Activated CD8-positive, alpha-beta memory T cell treated with anti-CD3 and anti-CD28 coated beads for 1 hour (primary cell): ENCODE results near the gene GRB10.

Experiments used
- DNase-seq, 2 donors: peaks; one replicate each; pipeline ENCODE4 v3.0.0-alpha.2; 2020; ENCODE audit warnings: low read depth in 1 of 2; ENCODE audit errors: extremely low read depth in 1 of 2

Gene GRB10

DNA sequence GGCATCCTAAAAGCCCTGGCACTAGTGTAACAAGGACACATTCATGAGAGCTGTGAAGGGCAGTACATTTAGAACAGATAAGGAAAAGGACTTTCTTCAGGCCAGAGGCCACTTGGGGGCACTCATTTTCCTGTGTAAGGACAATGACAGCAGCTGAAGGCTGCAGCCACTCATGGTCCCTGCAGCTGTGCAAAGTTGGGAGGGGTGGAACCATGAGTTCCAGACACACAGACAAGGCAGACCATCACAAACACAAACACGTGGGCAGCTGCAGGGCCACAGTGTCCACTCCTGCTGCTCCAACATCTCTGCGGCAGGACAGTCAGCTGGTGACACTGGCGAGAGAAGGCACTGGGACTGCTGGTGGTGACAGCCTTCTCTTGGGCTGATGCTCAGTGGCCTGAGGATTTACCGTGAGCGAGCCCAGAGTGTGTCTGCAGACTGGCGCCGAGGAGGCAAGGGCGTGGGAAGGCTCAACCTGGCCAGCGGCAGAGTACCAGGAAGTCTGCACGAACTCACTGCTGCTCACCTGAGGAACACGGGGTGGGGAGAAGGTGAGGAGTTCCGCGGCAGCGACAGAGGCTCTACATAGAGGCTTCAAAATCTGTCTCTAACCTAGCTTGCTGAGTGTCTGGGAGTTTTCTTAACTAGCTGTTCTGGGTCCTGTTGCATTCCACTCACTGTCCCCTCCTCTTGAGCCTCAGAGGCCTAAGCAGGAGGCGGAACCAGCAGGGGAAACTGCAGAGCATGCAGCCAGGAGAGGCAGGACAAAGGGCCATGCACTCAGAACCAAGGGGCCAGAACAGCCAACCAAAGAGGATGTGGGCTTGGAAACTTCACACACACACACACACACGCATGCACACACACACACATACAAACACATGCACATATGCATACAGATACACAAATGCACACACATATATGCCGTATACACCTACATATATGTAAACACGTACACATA lies 141.0 kb downstream of the GRB10 start:
- DNase-seq = no peak

DNA sequence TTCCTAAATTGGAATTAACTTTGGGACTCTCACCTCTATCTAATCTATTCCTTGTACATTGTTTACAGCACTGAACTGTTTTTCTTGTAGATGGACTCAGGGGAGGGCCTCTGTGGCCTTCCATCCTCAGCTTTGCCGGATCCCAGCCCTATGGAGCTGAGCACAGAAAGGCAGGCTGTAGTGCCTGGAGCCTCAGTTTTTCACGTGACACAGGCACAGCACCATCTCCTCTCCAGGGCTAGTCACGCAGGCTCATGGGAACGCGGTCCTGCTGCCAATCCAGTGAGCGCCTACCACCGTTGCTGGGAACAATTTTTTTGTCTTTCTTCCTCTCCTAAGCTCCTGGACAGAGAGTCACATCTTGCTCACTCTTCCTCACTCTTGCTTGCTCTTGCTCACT lies 141.9 kb downstream of the GRB10 start:
- DNase-seq = no peak

DNA sequence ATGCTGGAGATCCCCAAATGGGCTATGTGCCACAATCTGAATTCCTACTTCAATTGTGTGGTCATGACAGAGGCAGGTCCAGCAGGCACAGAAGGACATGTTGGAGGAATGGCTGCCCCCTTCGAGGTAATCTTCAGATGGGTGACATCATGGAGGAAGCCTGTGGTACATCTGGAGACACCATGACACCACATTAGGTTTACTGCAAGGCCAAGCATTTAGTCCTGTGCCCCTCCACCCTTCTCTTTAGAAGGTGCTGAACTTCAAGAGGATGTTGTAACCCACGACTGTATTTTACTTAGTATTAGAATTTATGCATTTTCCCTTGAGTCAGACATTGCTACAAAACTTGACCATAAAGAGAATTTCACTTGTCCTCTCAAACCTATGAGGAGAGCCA lies 142.4 kb downstream of the GRB10 start:
- DNase-seq = no peak

DNA sequence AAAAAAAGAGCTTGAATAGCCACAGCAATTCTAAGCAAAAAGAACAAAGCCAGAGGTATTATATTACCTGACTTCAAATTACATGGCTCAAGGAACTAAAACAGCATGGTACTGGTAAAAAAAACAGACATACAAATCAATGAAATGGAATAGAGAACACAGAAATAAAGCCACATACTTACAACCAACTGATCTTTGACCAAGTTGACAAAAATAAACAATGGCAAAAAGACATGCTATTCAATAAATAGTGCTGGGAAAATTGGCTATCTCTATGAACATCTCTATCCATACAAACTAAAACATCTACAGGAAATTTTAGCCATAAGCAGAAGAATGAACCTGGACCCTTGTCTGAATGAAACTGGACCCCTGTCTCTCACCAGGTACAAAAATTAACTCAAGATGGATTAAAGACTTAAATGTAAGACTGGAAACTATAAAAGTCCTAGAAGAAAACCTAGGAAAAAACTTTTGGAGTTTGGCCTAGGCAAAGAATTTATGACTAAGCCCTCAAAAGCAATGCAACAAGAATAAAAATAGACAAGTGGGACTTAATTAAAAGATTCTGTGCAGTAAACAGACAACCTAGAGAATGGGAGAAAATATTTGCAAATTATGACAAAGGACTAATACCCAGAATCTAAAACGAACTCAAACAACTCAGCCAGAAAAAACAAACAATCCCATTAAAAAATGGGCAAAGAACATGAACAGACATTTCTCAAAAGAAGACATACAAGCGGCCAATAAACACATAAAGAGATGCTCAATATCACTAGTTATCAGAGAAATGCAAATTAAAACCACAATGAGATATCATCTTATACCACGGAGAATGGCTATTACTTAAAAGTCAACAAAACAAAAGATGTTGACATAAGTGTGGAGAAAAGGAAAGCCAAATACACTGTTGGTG lies 144.7 kb downstream of the GRB10 start:
- DNase-seq = no peak

DNA sequence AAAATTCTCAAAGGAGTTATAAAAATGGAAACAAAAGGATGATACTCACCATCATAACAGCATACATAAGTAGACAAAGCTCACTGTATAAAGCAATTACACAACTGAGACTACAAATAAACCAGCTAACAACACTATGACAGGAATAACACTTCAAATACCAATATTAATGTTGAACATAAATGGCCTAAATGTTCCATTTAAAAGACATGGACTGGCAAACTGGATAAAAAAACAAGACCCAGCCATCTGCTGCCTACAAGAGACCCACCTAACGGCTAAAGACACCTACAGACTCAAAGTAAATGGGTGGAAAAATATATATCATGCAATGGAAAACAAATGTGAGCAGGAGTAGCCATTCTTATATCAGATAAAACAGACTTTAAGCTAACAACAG lies 148.3 kb downstream of the GRB10 start:
- no peak for DNase-seq

DNA sequence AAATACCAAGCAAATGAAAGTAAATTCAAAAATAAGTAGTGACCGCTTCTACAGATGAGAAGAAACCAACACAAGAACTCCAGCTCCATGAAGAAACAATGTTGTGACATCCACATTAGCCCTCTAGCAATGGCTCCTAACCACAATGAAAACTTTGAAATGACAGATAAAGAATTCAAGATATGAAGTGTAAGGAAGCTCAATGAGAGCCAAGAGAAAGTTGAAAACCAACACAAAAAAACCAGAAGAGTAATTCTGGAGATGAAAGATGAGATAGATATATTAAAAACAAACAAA lies 149.3 kb downstream of the GRB10 start:
- no peak for DNase-seq

DNA sequence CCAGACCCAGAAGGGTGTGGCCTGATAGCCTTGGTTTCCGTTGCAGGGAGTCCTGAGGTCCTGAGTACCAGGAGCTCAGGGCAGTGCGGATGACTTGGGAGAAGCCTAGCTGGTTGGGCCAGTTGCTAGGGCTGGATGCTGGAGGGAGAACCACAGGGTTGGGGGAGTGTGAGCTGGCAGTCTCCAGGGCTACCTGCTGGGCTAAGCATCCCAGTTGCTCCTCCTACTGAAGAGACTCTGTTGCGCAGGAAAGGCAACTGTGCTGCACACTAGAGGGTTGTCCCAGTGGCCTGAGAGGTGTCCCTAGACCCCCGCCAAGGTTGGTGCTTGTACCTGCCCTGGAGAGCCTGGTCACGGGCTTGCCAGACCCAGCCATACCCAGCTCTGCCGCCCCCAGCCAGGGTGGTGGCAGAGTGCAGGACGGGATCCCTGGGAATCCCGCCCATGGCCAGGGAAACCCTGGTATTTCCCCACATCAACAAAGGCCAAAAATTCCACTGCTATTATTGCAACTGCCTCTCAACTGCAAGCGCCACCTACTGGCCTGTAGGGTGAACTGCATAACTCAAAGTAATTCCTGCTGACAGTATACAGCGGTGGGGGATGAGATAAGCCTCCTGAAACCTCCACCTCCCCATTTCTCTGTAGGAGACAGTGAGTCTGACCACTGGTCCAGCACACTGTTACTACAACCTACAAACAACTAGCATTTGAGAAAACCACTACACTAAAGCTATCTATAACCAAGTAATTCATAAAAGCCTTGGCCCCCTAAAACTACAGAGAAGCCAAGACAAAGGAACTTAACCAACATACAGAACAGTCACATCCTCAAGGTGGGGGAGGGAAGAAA lies 149.9 kb downstream of the GRB10 start:
- DNase-seq = peak; percentile 12 to 41

DNA sequence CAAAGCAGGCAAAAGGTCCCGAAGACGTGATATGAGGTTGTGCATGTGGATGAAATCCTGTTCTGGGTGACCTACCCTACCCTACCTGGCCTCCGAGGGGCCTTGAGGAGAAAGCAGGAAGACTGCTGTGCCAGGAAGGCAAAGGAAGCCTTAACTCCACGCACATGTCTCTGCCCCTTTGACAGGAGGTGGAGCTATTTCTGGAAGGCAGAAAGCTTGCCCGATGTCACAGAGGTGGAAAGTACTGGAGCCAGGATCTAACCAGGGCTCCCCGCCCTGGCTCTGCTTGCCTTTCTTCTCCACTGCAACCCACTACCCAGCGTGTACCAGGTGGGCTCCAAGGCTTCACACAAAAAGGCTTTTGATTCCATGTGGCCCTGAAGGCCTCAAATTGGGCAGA lies 151.1 kb downstream of the GRB10 start:
- DNase-seq = no peak

DNA sequence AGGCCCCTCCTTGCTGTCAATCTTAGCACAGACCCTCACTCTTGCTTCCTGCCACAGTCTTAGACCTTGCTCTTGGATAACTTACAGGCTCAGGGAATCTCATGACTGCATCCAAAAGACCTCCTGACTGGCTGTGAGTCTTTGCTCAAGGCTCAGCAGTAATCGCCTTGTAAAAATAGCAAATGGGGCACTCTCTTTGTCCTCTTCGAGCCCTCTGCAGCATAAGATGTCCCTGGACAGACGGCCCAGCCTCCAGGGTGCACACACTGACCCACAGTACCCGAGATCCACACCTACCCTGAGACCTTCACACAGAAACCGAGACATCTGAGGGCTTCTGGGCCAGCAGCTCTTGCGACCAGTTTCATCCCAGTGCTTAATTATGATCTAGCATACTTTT lies 151.6 kb downstream of the GRB10 start:
- DNase-seq = no peak

DNA sequence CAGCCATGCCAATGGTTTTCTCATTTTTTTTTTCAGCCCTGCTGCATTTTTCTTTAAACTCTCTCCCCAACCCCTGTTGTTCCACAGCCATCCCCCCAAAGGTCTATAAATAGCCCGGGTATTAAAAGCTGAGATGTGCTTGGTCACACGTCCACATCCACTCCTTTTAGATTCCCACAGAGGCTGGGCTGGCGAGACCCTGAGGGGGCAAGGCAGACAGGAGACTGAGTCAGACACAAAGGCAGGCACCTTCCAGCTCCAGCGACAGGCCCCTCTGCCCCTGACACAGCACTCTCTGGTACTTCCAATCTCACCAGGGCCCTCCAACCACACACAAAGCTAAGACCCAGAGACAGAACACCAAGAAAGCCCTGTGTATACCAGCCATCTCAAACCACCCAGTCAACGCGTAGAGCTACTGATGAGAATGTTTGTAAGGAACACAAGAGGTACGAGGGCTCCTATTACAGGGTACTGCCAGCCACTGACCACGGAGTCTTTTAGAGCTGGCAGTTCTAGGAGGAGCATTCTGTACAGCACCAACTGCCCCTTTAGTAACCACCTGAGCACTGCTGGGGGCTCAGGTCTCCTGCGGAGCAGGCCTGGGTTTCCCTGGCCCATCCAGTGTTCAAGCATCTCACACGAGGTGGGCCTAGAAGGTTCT lies 153.3 kb downstream of the GRB10 start:
- no peak for DNase-seq

DNA sequence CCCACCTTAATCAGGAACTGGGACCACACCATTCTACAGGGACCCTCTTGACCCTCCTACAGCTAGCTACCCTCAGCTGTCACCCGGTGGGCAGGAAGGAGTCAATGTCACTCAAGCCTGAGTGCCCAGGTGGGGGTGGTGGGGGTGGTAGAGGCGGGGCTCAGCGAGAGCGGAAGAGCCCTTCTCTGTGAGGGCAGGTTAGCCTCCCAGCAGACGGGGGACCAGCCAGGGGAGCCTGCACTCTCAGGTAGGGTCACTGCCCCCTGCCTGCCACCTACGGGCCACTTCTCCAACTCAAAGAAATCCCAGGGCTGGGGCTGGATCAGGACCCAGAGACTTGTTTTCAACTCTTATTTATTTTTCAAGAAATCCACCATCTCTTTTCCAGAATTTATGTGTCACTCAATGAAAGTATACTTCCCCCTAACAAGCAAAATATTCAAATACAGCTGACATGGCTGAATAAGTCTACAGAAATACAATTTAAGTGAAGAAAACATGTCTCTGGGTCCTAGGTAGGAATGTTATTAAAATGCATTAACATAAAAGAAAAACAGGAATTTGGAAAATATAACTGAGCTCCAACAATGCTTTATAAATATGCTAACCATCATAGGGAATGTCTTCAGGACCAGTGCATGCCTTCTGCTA lies 154.1 kb downstream of the GRB10 start:
- no peak for DNase-seq

DNA sequence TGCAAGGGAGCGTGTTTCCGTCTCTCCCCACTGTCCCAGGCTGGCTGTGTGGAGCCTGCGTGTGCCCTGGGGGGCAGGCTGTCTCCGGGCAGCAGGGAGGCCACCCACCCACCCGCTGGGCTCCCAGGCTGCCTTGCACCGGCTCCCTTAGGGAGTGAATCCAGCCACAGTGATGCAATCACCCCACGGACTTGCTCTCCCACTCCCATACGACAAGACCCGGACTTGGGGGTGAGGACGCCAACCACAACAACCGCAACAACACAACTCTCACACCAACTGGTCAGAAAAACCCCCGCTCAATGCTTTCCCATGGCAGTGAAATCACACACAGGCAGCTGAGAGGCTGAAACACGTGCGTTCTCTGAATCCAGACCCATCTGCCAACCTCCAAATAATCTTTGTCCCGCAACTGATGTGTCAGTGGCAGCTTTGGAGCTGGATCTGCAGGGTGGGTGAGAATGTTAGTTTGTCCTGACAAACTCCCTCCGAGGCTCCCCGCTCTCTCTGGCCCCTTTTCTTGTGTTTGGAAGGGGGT lies 154.8 kb downstream of the GRB10 start:
- DNase-seq = no peak

DNA sequence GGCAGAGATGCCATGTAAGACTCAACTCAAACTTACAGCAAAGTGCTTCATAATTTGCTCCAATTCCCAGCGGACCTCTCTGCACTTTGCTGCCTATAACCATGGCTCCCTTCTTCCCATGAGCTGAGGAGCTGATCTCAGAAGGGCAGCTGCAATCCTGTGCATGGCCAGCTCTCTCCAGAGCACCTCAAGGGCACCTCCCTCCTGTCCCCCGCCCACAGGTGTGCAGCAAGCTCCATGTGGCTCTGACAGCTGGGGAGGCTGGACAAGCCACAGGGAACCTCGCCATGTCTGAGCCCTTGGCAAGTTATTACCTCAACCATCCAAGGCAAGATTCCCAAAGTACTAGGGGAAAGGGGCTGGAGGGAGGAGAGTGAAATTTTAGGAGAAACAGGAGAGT lies 156.4 kb downstream of the GRB10 start:
- DNase-seq = no peak

DNA sequence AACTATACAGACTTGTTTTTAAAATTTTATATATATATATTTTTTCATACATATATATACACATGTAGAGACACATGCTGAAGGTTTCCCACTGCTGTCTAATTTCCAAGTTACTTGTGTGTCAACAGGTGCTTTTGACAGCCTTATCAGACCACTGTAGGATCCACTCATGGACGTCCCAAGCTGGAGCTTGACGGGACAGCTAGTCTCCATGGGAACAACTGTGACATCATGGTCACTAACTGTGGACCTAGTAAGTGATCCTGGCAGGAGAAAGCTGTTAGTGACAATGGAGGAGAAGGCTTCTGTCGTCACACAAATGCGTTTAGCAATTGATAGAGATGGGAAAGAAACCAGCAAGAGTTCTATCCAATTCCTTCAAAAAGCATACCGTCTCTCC lies 157.3 kb downstream of the GRB10 start:
- no peak for DNase-seq

DNA sequence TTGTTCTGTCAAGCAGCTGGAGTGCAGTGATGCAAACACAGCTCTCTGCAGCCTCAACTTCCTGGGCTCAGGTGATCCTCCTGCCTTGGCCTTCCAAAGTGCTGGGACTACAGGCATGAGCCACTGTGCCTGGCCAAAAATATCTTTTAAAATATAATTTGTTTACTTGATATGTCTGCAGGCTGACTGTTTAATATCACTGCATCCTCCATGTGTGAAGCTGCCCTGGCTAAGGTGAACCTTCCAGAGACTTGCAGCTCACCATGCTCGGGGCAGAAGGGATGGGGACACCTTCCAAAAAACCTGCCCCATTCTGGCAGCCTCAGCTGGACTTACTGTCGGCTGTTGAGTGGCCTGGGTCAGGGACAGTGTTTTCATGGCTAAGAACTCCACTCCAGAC lies 159.9 kb downstream of the GRB10 start:
- no peak for DNase-seq

DNA sequence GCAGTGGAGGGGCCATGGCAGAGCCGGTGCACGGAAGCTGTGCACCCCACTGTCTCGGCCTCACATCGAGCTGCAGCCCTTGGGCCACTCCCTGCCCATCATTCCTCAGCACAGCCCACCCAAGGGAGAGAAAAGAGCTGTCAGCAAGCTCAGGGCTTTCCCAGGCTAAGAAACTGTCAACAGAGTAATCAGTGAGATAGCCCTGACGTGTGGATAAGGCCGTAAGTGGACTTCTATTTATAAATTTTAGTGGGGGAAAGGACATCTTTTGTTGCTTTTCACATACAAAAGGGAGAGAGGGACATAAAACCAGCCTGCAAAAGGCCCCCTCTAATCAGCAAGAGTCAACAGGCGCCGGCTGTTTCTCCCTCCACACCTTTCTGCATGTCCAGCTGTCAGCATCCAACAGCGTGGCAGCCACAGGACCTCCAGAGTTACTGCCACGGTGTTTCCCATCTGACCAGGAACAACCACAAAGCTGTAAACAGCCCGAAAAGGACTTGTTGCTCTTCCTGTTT lies 160.7 kb downstream of the GRB10 start:
- DNase-seq = no peak

DNA sequence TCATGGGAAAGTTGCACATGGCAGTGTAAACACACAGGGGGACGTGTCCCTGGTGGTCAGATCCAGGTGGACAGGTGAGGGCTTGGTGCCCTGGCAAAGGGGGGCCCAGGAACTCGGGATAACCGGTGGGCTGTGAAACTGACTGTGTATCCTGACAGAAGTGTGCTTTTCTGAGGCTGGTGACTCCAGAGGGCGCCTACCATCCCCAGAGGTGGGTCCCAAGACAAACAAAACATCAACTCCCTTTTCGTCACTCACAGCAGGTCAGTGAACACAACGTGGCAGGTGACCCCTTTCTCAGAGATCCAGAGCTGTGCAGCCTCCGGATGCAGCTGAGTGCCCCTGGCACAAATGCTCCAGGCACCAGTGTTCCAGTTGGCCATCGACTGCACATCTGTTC lies 161.5 kb downstream of the GRB10 start:
- no peak for DNase-seq

DNA sequence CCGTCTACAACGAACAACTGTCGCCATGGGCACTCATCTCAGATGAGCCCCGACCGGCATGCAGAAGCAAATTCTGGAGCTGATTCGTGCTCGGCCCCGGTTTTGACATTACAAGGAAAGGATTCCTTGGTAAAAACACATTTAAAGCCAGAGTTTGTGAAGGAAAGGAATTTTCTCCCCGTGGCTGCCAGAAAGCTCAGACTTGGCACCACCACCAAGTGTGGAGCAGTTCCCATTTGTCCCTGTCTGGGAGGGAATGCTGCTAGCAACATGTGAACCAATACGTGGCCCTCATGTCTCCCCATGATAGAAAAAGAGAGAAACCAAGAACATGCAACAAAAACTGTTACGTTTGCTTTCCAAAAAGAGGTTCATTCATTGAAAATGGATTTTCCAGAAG lies 162.3 kb downstream of the GRB10 start:
- DNase-seq = no peak

DNA sequence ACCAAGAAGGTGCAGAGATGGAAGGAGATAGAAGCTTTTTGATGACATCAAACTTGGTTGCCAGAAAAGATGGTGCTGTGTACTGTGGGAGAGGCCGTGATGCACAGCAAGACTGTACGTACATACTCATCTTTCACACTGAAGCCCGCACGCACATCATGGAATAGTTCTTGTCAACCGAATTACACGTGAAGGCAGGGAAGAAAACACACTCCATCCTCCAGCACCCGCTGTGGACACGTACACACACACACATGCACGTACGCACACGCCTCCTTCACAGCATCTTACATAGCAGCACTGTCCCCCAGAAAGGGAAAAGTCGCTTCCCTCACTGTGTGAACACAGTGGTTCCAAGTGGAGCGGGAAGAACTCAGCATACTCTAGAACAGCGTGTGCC lies 163.0 kb downstream of the GRB10 start:
- no peak for DNase-seq

DNA sequence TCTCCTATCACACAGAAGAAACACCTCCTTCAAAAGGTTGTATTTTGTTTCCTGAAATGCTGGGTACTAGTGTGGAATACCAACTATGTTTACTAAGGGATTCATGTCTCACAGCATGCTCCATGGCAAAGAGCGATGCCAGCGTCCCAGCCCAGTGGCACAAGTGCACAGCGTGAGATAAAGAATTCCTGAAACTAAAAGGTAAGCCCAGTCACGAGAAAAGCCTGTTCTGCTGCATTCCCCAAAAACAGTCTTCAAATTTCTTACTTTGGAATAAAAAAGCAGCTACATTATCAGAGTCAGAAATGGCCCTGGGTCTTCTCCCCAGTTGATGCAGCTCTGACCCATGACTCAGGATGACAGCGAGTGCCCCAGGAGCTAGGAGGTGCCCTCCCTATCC lies 164.4 kb downstream of the GRB10 start:
- DNase-seq = no peak
